Progenitor cell of endocrine pancreas (in vitro differentiated cells): ENCODE data around the gene CEMIP2. TPM values are rescaled to one million over a fixed set of nuclear protein-coding genes. Genes with fewer than 3 reads are reported as not detected.

Experiments used
- DNase-seq: peaks from one replicate; pipeline ENCODE4 v3.0.0; 2021; ENCODE audit warnings: low spot score; ENCODE audit not compliant: unreplicated experiment
- H3K27ac Mint-ChIP-seq: 2 replicates; pipeline ENCODE4 v1.8.0; 2021; ENCODE audit warnings: mild to moderate bottlenecking, moderate library complexity, mixed read lengths
- H3K27me3 Mint-ChIP-seq: 2 replicates; pipeline ENCODE4 v1.8.0; 2021; ENCODE audit warnings: mixed read lengths
- H3K36me3 Mint-ChIP-seq: 2 replicates; pipeline ENCODE4 v1.8.0; 2022; ENCODE audit warnings: mixed read lengths; ENCODE audit not compliant: insufficient read depth
- H3K4me1 Mint-ChIP-seq: 2 replicates; pipeline ENCODE4 v1.8.0; 2021; ENCODE audit warnings: low read depth, mixed read lengths
- H3K4me3 Mint-ChIP-seq: 2 replicates; pipeline ENCODE4 v1.8.0; 2021; ENCODE audit warnings: low read depth, mild to moderate bottlenecking, moderate library complexity, mixed read lengths
- H3K9me3 Mint-ChIP-seq: 2 replicates; pipeline ENCODE4 v1.8.0; 2021; ENCODE audit warnings: low read depth, mixed read lengths
- CTCF ChIP-seq: fragments of 200-600 bp; sonication (generic); IDR thresholded peaks from one replicate; pipeline ENCODE4 v1.5.0; 2021; ENCODE audit warnings: antibody characterized with exemption, mild to moderate bottlenecking; ENCODE audit not compliant: unreplicated experiment
- total RNA-seq: library from RNA; stranded (reverse); gene quantifications from 2 replicates; pipeline ENCODE4 v1.2.1, GENCODE V29; 2021

The CEMIP2 gene
- total RNA-seq, 1 donor from 2014 or later, result 56.7 TPM

GRCh38 chr9:71704796-71705195, 63.5 kb downstream of the CEMIP2 start:
- Mint-ChIP-seq H3K4me3 (no peak overlapping the region), H3K36me3 (peaks cover 21% of the 10 kb centered on the region), H3K27me3 (no peaks in the 10 kb centered on the region), H3K4me1 (peaks cover under 1% of the 10 kb centered on the region), H3K27ac (no peak overlapping the region), H3K9me3 (no peaks in the 10 kb centered on the region)
- no peak for TF ChIP-seq CTCF
- DNase-seq, result no peak

- no peaks in the 10 kb centered on the region for H3K27me3 Mint-ChIP-seq
- H3K27ac Mint-ChIP-seq, result no peak overlapping the region
- no peak for TF ChIP-seq CTCF
- H3K4me1 Mint-ChIP-seq, result no peaks in the 10 kb centered on the region
- H3K4me3 Mint-ChIP-seq, result no peak overlapping the region
- DNase-seq, result no peak
- H3K9me3 Mint-ChIP-seq, result no peaks in the 10 kb centered on the region
- peaks cover 21% of the 10 kb centered on the region for H3K36me3 Mint-ChIP-seq
These were observed 65.0 kb downstream of the CEMIP2 start for GRCh38 chr9:71703172-71703872.

- Mint-ChIP-seq H3K4me3 (no peak overlapping the region), H3K27me3 (no peaks in the 10 kb centered on the region)
These were observed 70.4 kb downstream of the CEMIP2 start for GRCh38 chr9:71697882-71698281.

GRCh38 chr9:71694332-71694731, 74.0 kb downstream of the CEMIP2 start:
- no peak for DNase-seq
- no peak overlapping the region for H3K27ac Mint-ChIP-seq
- H3K36me3 Mint-ChIP-seq, result peaks cover 29% of the 10 kb centered on the region
- H3K9me3 Mint-ChIP-seq, result no peaks in the 10 kb centered on the region
- no peak overlapping the region for H3K4me3 Mint-ChIP-seq
- TF ChIP-seq CTCF, result no peak
- H3K27me3 Mint-ChIP-seq, result no peaks in the 10 kb centered on the region
- no peaks in the 10 kb centered on the region for H3K4me1 Mint-ChIP-seq

More at GRCh38 chr9:71697882-71698281, 70.4 kb downstream of the CEMIP2 start:
- TF ChIP-seq CTCF, result no peak
- Mint-ChIP-seq H3K9me3 (no peaks in the 10 kb centered on the region), H3K4me1 (no peaks in the 10 kb centered on the region), H3K27ac (no peak overlapping the region), H3K36me3 (peaks cover 24% of the 10 kb centered on the region)
- no peak for DNase-seq

GRCh38 chr9:71693607-71694006, 74.7 kb downstream of the CEMIP2 start:
- no peak for TF ChIP-seq CTCF
- no peak for DNase-seq
- Mint-ChIP-seq H3K4me3 (no peak overlapping the region), H3K27ac (no peak overlapping the region), H3K9me3 (no peaks in the 10 kb centered on the region), H3K36me3 (peaks cover 32% of the 10 kb centered on the region), H3K4me1 (no peaks in the 10 kb centered on the region), H3K27me3 (no peaks in the 10 kb centered on the region)
